ENCODE results near the gene ZMYND8.

GRCh38 chr20:47314647-47315338, 41.7 kb downstream of the ZMYND8 start:
- TF ChIP-seq, protein P1, sequence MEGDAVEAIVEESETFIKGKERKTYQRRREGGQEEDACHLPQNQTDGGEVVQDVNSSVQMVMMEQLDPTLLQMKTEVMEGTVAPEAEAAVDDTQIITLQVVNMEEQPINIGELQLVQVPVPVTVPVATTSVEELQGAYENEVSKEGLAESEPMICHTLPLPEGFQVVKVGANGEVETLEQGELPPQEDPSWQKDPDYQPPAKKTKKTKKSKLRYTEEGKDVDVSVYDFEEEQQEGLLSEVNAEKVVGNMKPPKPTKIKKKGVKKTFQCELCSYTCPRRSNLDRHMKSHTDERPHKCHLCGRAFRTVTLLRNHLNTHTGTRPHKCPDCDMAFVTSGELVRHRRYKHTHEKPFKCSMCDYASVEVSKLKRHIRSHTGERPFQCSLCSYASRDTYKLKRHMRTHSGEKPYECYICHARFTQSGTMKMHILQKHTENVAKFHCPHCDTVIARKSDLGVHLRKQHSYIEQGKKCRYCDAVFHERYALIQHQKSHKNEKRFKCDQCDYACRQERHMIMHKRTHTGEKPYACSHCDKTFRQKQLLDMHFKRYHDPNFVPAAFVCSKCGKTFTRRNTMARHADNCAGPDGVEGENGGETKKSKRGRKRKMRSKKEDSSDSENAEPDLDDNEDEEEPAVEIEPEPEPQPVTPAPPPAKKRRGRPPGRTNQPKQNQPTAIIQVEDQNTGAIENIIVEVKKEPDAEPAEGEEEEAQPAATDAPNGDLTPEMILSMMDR (IDR thresholded peaks at IDR 0.05): no peak
- no peak for TF ChIP-seq POLR2AphosphoS5 (IDR thresholded peaks at IDR 0.05)
